Astrocyte of the hippocampus (primary cell): ENCODE data around the gene TSPAN5.
A peak's percentile ranks its signal among the peaks of the same experiment; 100 is the strongest.
"Not testable (repeated sequence)": the region's sequence is repeated elsewhere in the genome, so short reads cannot be mapped to it uniquely, and the experiment has no call there.

Source experiments
- DNase-seq: peaks from one replicate; pipeline ENCODE4 v3.0.0; 2011; ENCODE audit warnings: low read depth, low spot score

The TSPAN5 gene

GRCh38 chr4:98462487-98462886 is 195.9 kb downstream of the TSPAN5 start:
- DNase-seq: no peak

GRCh38 chr4:98461121-98461865 is 197.1 kb downstream of the TSPAN5 start:
- not testable (repeated sequence) for DNase-seq

GRCh38 chr4:98457422-98457821 is 201.0 kb downstream of the TSPAN5 start:
- DNase-seq: not testable (repeated sequence)

- DNase-seq: no peak
These were observed 206.3 kb downstream of the TSPAN5 start for GRCh38 chr4:98452091-98452490.

GRCh38 chr4:98448908-98449307 is 209.5 kb downstream of the TSPAN5 start:
- no peak for DNase-seq

GRCh38 chr4:98447648-98448047 is 210.8 kb downstream of the TSPAN5 start:
- no peak for DNase-seq

- peak; percentile 90 for DNase-seq
These were observed 211.7 kb downstream of the TSPAN5 start for GRCh38 chr4:98446499-98447375.

- no peak for DNase-seq
These were observed 214.0 kb downstream of the TSPAN5 start for GRCh38 chr4:98444371-98444770.

GRCh38 chr4:98434816-98435215 is 223.6 kb downstream of the TSPAN5 start:
- DNase-seq: no peak

- no peak for DNase-seq
These were observed 224.7 kb downstream of the TSPAN5 start for GRCh38 chr4:98433691-98434090.

GRCh38 chr4:98430708-98431403 is 227.6 kb downstream of the TSPAN5 start:
- DNase-seq: peak; percentile 91

- DNase-seq: no peak
These were observed 235.4 kb downstream of the TSPAN5 start for GRCh38 chr4:98423009-98423408.

- DNase-seq: peak; percentile 76
These were observed 237.3 kb downstream of the TSPAN5 start for GRCh38 chr4:98421111-98421510.
